Sciatic nerve (tissue), 2 donors: ENCODE data around the gene AFM. TPM values are rescaled to one million over a fixed set of nuclear protein-coding genes. Genes with fewer than 3 reads are reported as not detected.
A peak's percentile ranks its signal among the peaks of the same experiment; 100 is the strongest.

ENCODE experiments used
- ATAC-seq: fragments of 200-7000 bp; cut with Tn5 transposase; one replicate; pipeline ENCODE4 v1.9.1; 2020; ENCODE audit warnings: mild to moderate bottlenecking, moderate library complexity
- DNase-seq: peaks from one replicate; pipeline ENCODE4 v3.0.0-alpha.2; 2020; ENCODE audit warnings: low spot score
- intact Hi-C: fragments of 100-400 bp; cut with DNase I; formaldehyde crosslinking; loops from one replicate; pipeline ENCODE4 v1.14.2; 2022
- total RNA-seq: library from RNA; stranded (reverse); fragmentation: NEBNext Ultra II Directional; extraction: Animal tissue kit (Norgen Biotek cat#: 25700); gene quantifications from one replicate; pipeline ENCODE4 v1.2.1, GENCODE V29; 2021
- donor health status: DM: no; HTN: no; CAD: no.
- donor health status: DM: no; HTN: no; CAD: no.

Gene AFM
- total RNA-seq, 1 donor from 2014 or later: not detected

- ATAC-seq (no peak), DNase-seq (no peak)
- intact Hi-C loops: no loop called here
Observed at GRCh38 chr4:73448448-73449203, 32.9 kb upstream of the AFM start.

GRCh38 chr4:73450398-73451004, 31.0 kb upstream of the AFM start:
- intact Hi-C loops: no loop called here
- ATAC-seq: no peak
- DNase-seq: no peak

GRCh38 chr4:73451404-73451803, 30.1 kb upstream of the AFM start:
- ATAC-seq (no peak), DNase-seq (no peak)
- intact Hi-C loops: no loop called here

GRCh38 chr4:73451981-73452747, 29.4 kb upstream of the AFM start:
- ATAC-seq (no peak), DNase-seq (no peak)
- intact Hi-C loops: no loop called here

GRCh38 chr4:73452953-73453700, 28.4 kb upstream of the AFM start:
- ATAC-seq (no peak), DNase-seq (no peak)
- intact Hi-C loops: no loop called here

- no peak for DNase-seq
- intact Hi-C loops: no loop called here
- ATAC-seq: no peak
Observed at GRCh38 chr4:73453701-73454005, 27.9 kb upstream of the AFM start.

GRCh38 chr4:73454920-73455319, 26.6 kb upstream of the AFM start:
- intact Hi-C loops: no loop called here
- DNase-seq: no peak
- ATAC-seq: no peak

- DNase-seq (no peak), ATAC-seq (no peak)
- intact Hi-C loops: no loop called here
Observed at GRCh38 chr4:73456177-73457022, 25.1 kb upstream of the AFM start.

- DNase-seq (no peak), ATAC-seq (no peak)
- intact Hi-C loops: no loop called here
Observed at GRCh38 chr4:73458184-73459047, 23.1 kb upstream of the AFM start.

GRCh38 chr4:73459048-73459421, 22.5 kb upstream of the AFM start:
- DNase-seq: no peak
- intact Hi-C loops: no loop called here
- ATAC-seq: no peak

- intact Hi-C loops: no loop called here
- no peak for ATAC-seq
- no peak for DNase-seq
Observed at GRCh38 chr4:73460913-73461522, 20.5 kb upstream of the AFM start.

GRCh38 chr4:73468170-73468569, 13.4 kb upstream of the AFM start:
- DNase-seq (no peak), ATAC-seq (no peak)
- intact Hi-C loops: no loop called here

- intact Hi-C loops: no loop called here
- DNase-seq (no peak), ATAC-seq (no peak)
Observed at GRCh38 chr4:73470728-73471127, 10.8 kb upstream of the AFM start.

GRCh38 chr4:73477176-73477575, 4.4 kb upstream of the AFM start:
- DNase-seq (no peak), ATAC-seq (peak; percentile 20)
- intact Hi-C loops: no loop called here

- DNase-seq (no peak), ATAC-seq (no peak)
- intact Hi-C loops: no loop called here
Observed at GRCh38 chr4:73479323-73479722, 2.2 kb upstream of the AFM start.

GRCh38 chr4:73485085-73485484, 3.5 kb downstream of the AFM start:
- ATAC-seq (no peak), DNase-seq (no peak)
- intact Hi-C loops: no loop called here

- intact Hi-C loops: no loop called here
- no peak for ATAC-seq
Observed at GRCh38 chr4:73485596-73485995, 4.1 kb downstream of the AFM start.

GRCh38 chr4:73486497-73486896, 5.0 kb downstream of the AFM start:
- DNase-seq (no peak), ATAC-seq (no peak)

More at GRCh38 chr4:73485596-73485995, 4.1 kb downstream of the AFM start:
- DNase-seq: no peak

More at GRCh38 chr4:73486497-73486896, 5.0 kb downstream of the AFM start:
- intact Hi-C loops: no loop called here
